ENCODE results near the gene RNF187. TPM values are rescaled to one million over a fixed set of nuclear protein-coding genes. Genes with fewer than 3 reads are reported as not detected.

Gene RNF187
- total RNA-seq, 3 donors from 2014 or later (not counting 1 experiment from before 2014, with no cell fraction given): 68.6 to 102 (median 77.3) TPM

DNA sequence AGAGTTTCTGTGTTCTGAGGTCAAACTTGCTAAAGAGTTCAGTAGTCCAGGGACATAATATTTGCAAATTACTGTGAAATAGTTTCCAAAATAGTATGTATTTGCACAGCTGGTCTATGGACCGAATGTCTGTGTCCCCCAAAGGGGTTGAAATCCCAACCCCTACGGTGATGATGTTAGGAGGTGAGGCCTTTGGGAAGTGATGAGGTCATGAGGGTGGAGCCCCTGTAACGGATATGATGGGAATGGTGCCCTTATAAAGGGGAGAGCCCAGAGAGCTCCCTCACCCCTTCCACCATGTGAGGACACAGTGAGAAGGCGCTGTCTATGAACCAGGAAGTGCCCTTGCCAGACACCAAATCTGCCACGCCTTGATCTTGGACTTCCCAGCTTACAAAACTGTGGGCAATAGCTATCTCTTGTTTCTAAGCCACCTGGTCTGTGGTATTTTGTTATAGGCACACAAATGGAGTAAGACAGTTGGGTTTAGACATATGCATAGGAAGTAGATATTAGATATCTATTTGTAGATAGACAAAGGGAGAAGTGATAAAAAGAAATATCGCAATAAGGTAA is 21.7 kb downstream of the RNF187 start:
- Mint-ChIP-seq H3K4me1 (no peaks in the 10 kb centered on the region), H3K36me3 (no peaks in the 10 kb centered on the region), H3K27ac (no peak overlapping the region), H3K4me3 (no peak overlapping the region), H3K9me3 (no peaks in the 10 kb centered on the region), H3K27me3 (ENCODE audit: low read depth in 2 of 2) (peaks cover 6 to 13% of the 10 kb centered on the region in 2 donors)
- Histone ChIP-seq H3K27ac (ENCODE audit: low read length) (no peak overlapping the region), H3K36me3 (ENCODE audit: control insufficient read depth, insufficient read depth, low read length) (no peaks in the 10 kb centered on the region), H3K27me3 (ENCODE audit: control insufficient read depth, insufficient read depth, low read length) (no peaks in the 10 kb centered on the region), H3K9me3 (ENCODE audit: control insufficient read depth, insufficient read depth, low read length) (no peaks in the 10 kb centered on the region), H3K4me3 (ENCODE audit: low read length) (no peak overlapping the region), H3K4me1 (ENCODE audit: control insufficient read depth, insufficient read depth, low read length) (peaks cover 7% of the 10 kb centered on the region)
- WGBS (ENCODE audit: insufficient coverage): 86% methylated on average over 5 of the region's 6 CpGs
- DNase-seq (peak in 1 of 2 donors; percentile 2), ATAC-seq (peak in 1 of 3 donors; percentile 42)
- TF ChIP-seq, protein P1, sequence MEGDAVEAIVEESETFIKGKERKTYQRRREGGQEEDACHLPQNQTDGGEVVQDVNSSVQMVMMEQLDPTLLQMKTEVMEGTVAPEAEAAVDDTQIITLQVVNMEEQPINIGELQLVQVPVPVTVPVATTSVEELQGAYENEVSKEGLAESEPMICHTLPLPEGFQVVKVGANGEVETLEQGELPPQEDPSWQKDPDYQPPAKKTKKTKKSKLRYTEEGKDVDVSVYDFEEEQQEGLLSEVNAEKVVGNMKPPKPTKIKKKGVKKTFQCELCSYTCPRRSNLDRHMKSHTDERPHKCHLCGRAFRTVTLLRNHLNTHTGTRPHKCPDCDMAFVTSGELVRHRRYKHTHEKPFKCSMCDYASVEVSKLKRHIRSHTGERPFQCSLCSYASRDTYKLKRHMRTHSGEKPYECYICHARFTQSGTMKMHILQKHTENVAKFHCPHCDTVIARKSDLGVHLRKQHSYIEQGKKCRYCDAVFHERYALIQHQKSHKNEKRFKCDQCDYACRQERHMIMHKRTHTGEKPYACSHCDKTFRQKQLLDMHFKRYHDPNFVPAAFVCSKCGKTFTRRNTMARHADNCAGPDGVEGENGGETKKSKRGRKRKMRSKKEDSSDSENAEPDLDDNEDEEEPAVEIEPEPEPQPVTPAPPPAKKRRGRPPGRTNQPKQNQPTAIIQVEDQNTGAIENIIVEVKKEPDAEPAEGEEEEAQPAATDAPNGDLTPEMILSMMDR (IDR thresholded peaks at IDR 0.05): no peak
- intact Hi-C loops (cut with micrococcal nuclease): no loop called here

DNA sequence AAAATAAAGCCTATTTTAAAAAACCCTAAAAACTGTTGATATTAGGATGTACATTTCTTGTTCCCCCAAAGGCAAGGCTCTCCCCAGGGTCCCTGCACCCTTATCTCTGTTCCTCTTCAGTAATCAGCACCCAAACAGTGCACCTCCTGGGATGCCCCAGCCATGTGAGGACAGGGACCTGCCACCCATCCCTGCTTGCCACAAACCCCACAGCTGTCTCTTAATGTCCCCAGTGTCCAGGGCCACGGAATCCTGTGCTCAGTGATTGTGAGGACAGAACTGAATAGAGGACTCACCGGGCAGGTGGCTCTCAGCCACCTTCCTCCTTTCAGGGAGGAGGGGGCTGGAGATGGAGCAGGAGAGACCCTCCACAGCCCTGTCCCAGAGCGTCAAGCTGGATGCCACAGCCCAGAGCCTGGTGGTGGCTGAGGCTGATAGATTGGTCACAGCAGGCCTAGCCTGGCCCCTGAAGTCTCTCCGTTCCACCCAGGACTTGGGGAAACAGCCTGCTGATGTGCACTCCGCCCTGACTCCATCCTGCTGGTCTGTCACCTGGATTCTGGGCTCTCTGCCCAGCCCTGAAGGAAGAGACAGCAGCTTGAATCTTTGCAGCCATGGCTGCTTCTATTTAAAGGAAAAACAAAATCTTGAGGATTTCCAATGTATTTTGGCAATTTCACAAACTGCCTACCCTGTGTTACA is 23.1 kb downstream of the RNF187 start:
- peak in 1 of 3 donors; percentile 38 for ATAC-seq

DNA sequence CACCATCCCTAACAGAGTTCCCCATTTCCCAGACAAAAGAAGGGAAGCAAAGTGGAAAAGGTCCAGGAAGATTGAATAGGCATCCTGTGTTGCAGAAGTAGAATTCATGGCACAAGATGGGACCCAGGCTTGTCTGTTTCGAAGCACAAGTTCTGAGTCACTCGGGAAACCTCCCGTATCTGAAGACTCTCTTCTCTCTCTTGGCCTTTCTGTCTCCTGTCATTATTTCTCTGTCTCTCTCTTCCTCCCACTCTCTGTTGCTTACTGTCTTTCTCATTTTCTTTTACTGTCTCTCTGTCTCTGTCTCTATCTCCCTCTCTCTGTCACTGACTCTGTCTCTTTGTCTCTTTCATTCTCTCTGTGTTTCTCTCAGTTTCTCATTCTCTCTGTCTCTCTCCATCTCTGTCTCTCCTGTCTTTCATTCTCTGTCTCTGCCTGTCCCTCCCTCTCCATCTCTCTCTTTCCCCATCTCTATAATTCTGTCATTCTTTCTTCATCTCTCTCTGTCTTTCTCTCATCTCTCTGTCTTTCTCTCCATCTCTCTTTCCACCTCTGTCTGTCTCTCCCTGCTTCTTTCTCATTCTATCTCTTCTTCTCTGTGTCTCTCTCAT is 23.7 kb downstream of the RNF187 start:
- Histone ChIP-seq H3K4me3 (ENCODE audit: low read length) (no peak overlapping the region), H3K27me3 (ENCODE audit: control insufficient read depth, insufficient read depth, low read length) (peaks cover 2% of the 10 kb centered on the region), H3K4me1 (ENCODE audit: control insufficient read depth, insufficient read depth, low read length) (peaks cover 7% of the 10 kb centered on the region), H3K27ac (ENCODE audit: low read length) (no peak overlapping the region), H3K9me3 (ENCODE audit: control insufficient read depth, insufficient read depth, low read length) (no peaks in the 10 kb centered on the region), H3K36me3 (ENCODE audit: control insufficient read depth, insufficient read depth, low read length) (no peaks in the 10 kb centered on the region)
- H3K4me3 Mint-ChIP-seq: no peak overlapping the region
- H3K36me3 Mint-ChIP-seq: no peaks in the 10 kb centered on the region
- no peaks in the 10 kb centered on the region for H3K9me3 Mint-ChIP-seq
- 90% methylated on average over 3 of the region's 3 CpGs for WGBS (ENCODE audit: insufficient coverage)
- peaks cover 6 to 20% of the 10 kb centered on the region in 2 donors for H3K27me3 Mint-ChIP-seq (ENCODE audit: low read depth in 2 of 2)
- ATAC-seq (no peak), DNase-seq (no peak)
- intact Hi-C loops (cut with micrococcal nuclease): no loop called here
- TF ChIP-seq, protein P1 (IDR thresholded peaks at IDR 0.05): no peak
- H3K27ac Mint-ChIP-seq: no peak overlapping the region
- no peaks in the 10 kb centered on the region for H3K4me1 Mint-ChIP-seq

More for the DNA sequence above, 23.1 kb downstream of the RNF187 start:
- Histone ChIP-seq H3K27me3 (ENCODE audit: control insufficient read depth, insufficient read depth, low read length) (no peaks in the 10 kb centered on the region), H3K4me1 (ENCODE audit: control insufficient read depth, insufficient read depth, low read length) (peaks cover 7% of the 10 kb centered on the region), H3K36me3 (ENCODE audit: control insufficient read depth, insufficient read depth, low read length) (no peaks in the 10 kb centered on the region), H3K9me3 (ENCODE audit: control insufficient read depth, insufficient read depth, low read length) (no peaks in the 10 kb centered on the region), H3K4me3 (ENCODE audit: low read length) (no peak overlapping the region), H3K27ac (ENCODE audit: low read length) (no peak overlapping the region)
- Mint-ChIP-seq H3K27ac (no peak overlapping the region), H3K9me3 (no peaks in the 10 kb centered on the region), H3K27me3 (ENCODE audit: low read depth in 2 of 2) (peaks cover 6 to 13% of the 10 kb centered on the region in 2 donors), H3K4me3 (no peak overlapping the region), H3K36me3 (no peaks in the 10 kb centered on the region), H3K4me1 (no peaks in the 10 kb centered on the region)
- DNase-seq: peak in 1 of 2 donors; percentile 8
- TF ChIP-seq, protein P1 (IDR thresholded peaks at IDR 0.05): no peak
- 83% methylated on average over 5 of the region's 5 CpGs for WGBS (ENCODE audit: insufficient coverage)
- intact Hi-C loops (cut with micrococcal nuclease): no loop called here

Data from natural killer cell (primary cell).